ENCODE measurements around the gene PPP1R13L.

DNA sequence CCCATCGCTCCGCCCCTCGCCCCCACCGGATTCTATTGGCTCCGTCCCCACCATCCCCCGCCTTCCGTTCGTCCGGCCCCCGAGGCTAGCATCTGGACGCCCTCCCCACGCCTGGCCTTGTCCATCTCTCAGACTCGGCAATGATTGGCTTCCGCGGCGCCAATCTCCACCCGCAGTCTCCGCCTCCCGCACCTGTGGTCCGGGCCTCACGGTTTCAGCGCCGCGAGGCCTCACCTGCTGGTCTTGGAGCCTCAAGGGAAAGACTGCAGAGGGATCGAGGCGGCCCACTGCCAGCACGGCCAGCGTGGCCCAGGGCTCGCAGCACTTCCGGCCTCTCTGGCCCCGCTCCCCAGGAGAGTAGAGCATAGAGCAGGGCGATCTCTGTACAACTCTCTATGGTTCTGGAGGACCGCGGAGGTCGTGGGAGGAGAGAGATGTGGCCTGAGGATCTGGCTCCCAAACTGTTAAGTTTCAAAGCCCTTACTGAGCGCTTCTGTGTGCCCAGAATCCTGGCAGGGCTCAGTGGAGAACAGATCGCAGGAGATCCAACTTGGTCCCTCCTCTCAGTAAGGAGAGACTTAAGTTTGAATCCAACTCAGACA, 18.8 kb upstream of the PPP1R13L start, which contains the start of gene ERCC1:
- no peak for TF ChIP-seq EZH2 (IDR thresholded peaks at IDR 0.05; ENCODE audit: insufficient read depth, poor library complexity, severe bottlenecking)
- no peak for TF ChIP-seq EZH2phosphoT487 (IDR thresholded peaks at IDR 0.05; ENCODE audit: insufficient read depth, low read depth)

Data from GM23248 (cell line).